ENCODE measurements around the gene MCFD2. TPM values are rescaled to one million over a fixed set of nuclear protein-coding genes. Genes with fewer than 3 reads are reported as not detected.

The MCFD2 gene
- polyA plus RNA-seq, 1 experiment = 166 TPM

DNA sequence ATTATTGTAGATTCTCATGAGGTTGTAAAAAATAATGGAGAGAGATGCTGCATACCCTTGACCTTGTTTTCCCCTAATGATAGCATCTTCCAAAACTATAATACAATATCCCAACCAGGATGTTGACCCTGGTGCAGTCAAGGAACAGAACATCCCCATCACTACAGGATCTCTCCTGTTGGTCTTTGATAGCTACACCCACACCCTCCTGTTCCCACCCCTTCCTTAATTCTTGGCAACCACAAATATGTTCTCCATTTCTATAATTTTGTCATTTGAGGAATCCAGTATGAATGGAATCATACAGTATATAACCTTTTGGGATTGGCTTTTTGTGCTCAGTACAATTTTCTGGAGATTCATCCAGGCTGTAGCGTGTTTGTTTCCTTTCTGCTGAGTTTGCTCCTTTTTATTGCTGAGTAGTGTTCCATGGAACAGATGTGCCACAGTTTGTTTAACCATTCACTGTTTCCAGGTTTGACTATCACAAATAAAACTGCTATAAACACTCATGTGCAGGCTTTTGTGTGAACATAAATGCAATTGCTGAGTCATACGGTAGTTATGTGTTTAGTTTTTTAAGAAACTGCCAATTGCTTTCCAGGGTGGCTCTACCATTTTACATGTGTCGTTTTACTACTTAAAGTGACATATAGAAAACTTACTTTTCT lies 22.2 kb downstream of the MCFD2 start:
- TF ChIP-seq CTCF (IDR thresholded peaks at IDR 0.05; ENCODE audit: insufficient read depth, low read depth, low read length) = no peak
- ChIA-PET POLR2A (interaction anchor here (0.5 kb wide), 1 partner anchor 284 kb away, joined by 3 read pairs; no protein-coding TSS in a partner anchor), CTCF (no interaction called here)
- no peaks in the 10 kb centered on the region for H3K36me3 ChIP-seq (ENCODE audit: control insufficient read depth, insufficient read depth, low read length)
- no peak for DNase-seq (ENCODE audit: low read depth)
- H3K27me3 ChIP-seq (ENCODE audit: control insufficient read depth, insufficient read depth, low read length) = no peaks in the 10 kb centered on the region
- no peak overlapping the region for H3K4me3 ChIP-seq (ENCODE audit: low read depth, low read length)

GRCh38 chr2:46891956-46892553 lies 23.6 kb downstream of the MCFD2 start:
- no peak for DNase-seq (ENCODE audit: low read depth)
- ChIA-PET POLR2A (no interaction called here), CTCF (interaction anchor here (0.6 to 1.6 kb wide), 3 partner anchors 26 to 242 kb away, joined by 3 to 5 read pairs (median 4); no protein-coding TSS in a partner anchor)
- TF ChIP-seq CTCF (IDR thresholded peaks at IDR 0.05; ENCODE audit: insufficient read depth, low read depth, low read length) = no peak
- Histone ChIP-seq H3K4me3 (ENCODE audit: low read depth, low read length) (no peak overlapping the region), H3K36me3 (ENCODE audit: control insufficient read depth, insufficient read depth, low read length) (no peaks in the 10 kb centered on the region), H3K27me3 (ENCODE audit: control insufficient read depth, insufficient read depth, low read length) (no peaks in the 10 kb centered on the region)

DNA sequence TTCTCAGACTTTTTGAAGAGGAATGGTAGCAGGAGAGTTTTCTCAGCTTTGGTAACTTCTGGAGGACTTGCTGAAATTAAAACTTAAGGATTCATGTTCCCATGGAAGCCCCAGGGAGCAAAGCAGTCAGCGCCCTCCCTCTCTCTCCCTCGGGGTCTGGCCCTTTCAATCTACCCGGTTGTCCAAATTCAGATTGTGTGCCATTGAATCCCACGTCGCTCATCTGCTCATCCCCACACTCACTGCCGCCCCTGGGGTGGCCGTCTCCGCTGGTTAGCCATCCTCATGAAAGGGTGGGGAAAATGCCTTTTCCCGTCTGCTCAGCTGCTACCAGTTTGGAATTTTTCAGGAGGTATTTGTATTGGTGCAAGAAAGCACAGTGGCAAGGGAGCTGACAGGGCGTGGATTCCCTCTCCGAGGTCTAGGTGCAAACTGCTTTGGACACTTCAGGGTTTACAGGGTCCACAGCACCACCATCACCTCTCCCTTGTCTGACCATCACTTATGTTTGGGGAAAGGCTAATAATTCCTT lies 27.1 kb downstream of the MCFD2 start:
- TF ChIP-seq CTCF (IDR thresholded peaks at IDR 0.05; ENCODE audit: insufficient read depth, low read depth, low read length) = no peak
- no peak for DNase-seq (ENCODE audit: low read depth)
- H3K4me3 ChIP-seq (ENCODE audit: low read depth, low read length) = no peak overlapping the region
- no peaks in the 10 kb centered on the region for H3K36me3 ChIP-seq (ENCODE audit: control insufficient read depth, insufficient read depth, low read length)
- CTCF ChIA-PET = interaction anchor here (0.6 to 6.5 kb wide), 22 partner anchors 10 to 447 kb away, joined by 3 to 31 read pairs (median 4); no protein-coding TSS in a partner anchor
- H3K27me3 ChIP-seq (ENCODE audit: control insufficient read depth, insufficient read depth, low read length) = no peaks in the 10 kb centered on the region
- POLR2A ChIA-PET = interaction anchor here (0.7 kb wide), 1 partner anchor 31 kb away, joined by 5 read pairs; no protein-coding TSS in a partner anchor

GRCh38 chr2:46887028-46887885 lies 28.3 kb downstream of the MCFD2 start:
- no peak for TF ChIP-seq CTCF (IDR thresholded peaks at IDR 0.05; ENCODE audit: insufficient read depth, low read depth, low read length)
- no peak for DNase-seq (ENCODE audit: low read depth)
- Histone ChIP-seq H3K4me3 (ENCODE audit: low read depth, low read length) (no peak overlapping the region), H3K27me3 (ENCODE audit: control insufficient read depth, insufficient read depth, low read length) (no peaks in the 10 kb centered on the region), H3K36me3 (ENCODE audit: control insufficient read depth, insufficient read depth, low read length) (no peaks in the 10 kb centered on the region)
- POLR2A ChIA-PET = interaction anchor here (0.6 to 1.6 kb wide), 3 partner anchors 14 to 84 kb away, joined by 3 to 4 read pairs (median 3); no protein-coding TSS in a partner anchor
- CTCF ChIA-PET = interaction anchor here (1.1 to 6.5 kb wide), 9 partner anchors 11 to 256 kb away, joined by 3 to 31 read pairs (median 5); no protein-coding TSS in a partner anchor

All from BJ (cell line).